Stimulated activated CD8-positive, alpha-beta memory T cell treated with anti-CD3 and anti-CD28 coated beads, Interleukin-7, amount 100 ng/mL, for 1 hour (primary cell): ENCODE results near the gene NHSL1.

Source experiments
- DNase-seq, 2 donors: peaks; one replicate each; pipeline ENCODE4 v3.0.0-alpha.2; 2020; ENCODE audit warnings: low read depth in 2 of 2

NHSL1 gene

GRCh38 chr6:138499303-138500018, at the start of gene NHSL1:
NHSL1 (minus strand) TSS chr6:138499494; CDS start chr6:138499290, 204 bp downstream.
- DNase-seq, result no peak

- DNase-seq, result no peak
Measured at GRCh38 chr6:138546733-138547185, 47.5 kb upstream of the NHSL1 start.

GRCh38 chr6:138545621-138545980, 46.3 kb upstream of the NHSL1 start:
- DNase-seq, result no peak

- DNase-seq, result no peak
Measured at GRCh38 chr6:138544501-138544900, 45.2 kb upstream of the NHSL1 start.

- no peak for DNase-seq
Measured at GRCh38 chr6:138543657-138544056, 44.4 kb upstream of the NHSL1 start.

- DNase-seq, result no peak
Measured at GRCh38 chr6:138541823-138542481, 42.7 kb upstream of the NHSL1 start.

GRCh38 chr6:138540468-138540867, 41.2 kb upstream of the NHSL1 start:
- no peak for DNase-seq

- DNase-seq, result no peak
Measured at GRCh38 chr6:138539876-138540275, 40.6 kb upstream of the NHSL1 start.

GRCh38 chr6:138538390-138539031, 39.2 kb upstream of the NHSL1 start:
- no peak for DNase-seq

- no peak for DNase-seq
Measured at GRCh38 chr6:138537106-138537505, 37.8 kb upstream of the NHSL1 start.

GRCh38 chr6:138535728-138536455, 36.6 kb upstream of the NHSL1 start:
- no peak for DNase-seq

GRCh38 chr6:138533667-138534066, 34.4 kb upstream of the NHSL1 start:
- DNase-seq, result no peak

GRCh38 chr6:138531387-138531786, 32.1 kb upstream of the NHSL1 start:
- no peak for DNase-seq

GRCh38 chr6:138529478-138529877, 30.2 kb upstream of the NHSL1 start:
- DNase-seq, result no peak

- no peak for DNase-seq
Measured at GRCh38 chr6:138528956-138529355, 29.7 kb upstream of the NHSL1 start.

GRCh38 chr6:138528137-138528536, 28.8 kb upstream of the NHSL1 start:
- no peak for DNase-seq

GRCh38 chr6:138527411-138528088, 28.3 kb upstream of the NHSL1 start:
- no peak for DNase-seq

GRCh38 chr6:138526822-138527235, 27.5 kb upstream of the NHSL1 start:
- DNase-seq, result no peak

GRCh38 chr6:138525355-138525754, 26.1 kb upstream of the NHSL1 start:
- no peak for DNase-seq

- no peak for DNase-seq
Measured at GRCh38 chr6:138524526-138524925, 25.2 kb upstream of the NHSL1 start.

- DNase-seq, result no peak
Measured at GRCh38 chr6:138523347-138524210, 24.3 kb upstream of the NHSL1 start.
